Nephron (organoid): ENCODE results near the gene PWWP2B.

Experiments used
- H3K27ac Mint-ChIP-seq, 3 experiments: 2 replicates each; pipeline ENCODE4 v1.8.0; 2020; ENCODE audit warnings: mixed read lengths in 3 of 3, mild to moderate bottlenecking in 2 of 3, moderate library complexity in 1 of 3
- H3K27me3 Mint-ChIP-seq: 2 replicates; pipeline ENCODE4 v1.8.0; 2021; ENCODE audit warnings: low read depth, mild to moderate bottlenecking, moderate library complexity, mixed read lengths
- H3K36me3 Mint-ChIP-seq: 2 replicates; pipeline ENCODE4 v1.8.0; 2020; ENCODE audit warnings: low read depth, mixed read lengths
- H3K4me1 Mint-ChIP-seq: 2 replicates; pipeline ENCODE4 v1.8.0; 2020; ENCODE audit warnings: mixed read lengths
- H3K4me3 Mint-ChIP-seq, 3 experiments: 2 replicates each; pipeline ENCODE4 v1.8.0; 2020; ENCODE audit warnings: mild to moderate bottlenecking in 3 of 3, mixed read lengths in 3 of 3, moderate library complexity in 2 of 3
- H3K9me3 Mint-ChIP-seq: 2 replicates; pipeline ENCODE4 v1.8.0; 2020; ENCODE audit warnings: mixed read lengths
- TF ChIP-seq, protein P1 (sequence below), 3 experiments: fragments of 200-600 bp; sonication (generic); IDR thresholded peaks; one replicate each; pipeline ENCODE4 v1.5.0; 2021; ENCODE audit warnings: antibody characterized with exemption in 3 of 3; ENCODE audit not compliant: unreplicated experiment in 3 of 3

PWWP2B gene

DNA sequence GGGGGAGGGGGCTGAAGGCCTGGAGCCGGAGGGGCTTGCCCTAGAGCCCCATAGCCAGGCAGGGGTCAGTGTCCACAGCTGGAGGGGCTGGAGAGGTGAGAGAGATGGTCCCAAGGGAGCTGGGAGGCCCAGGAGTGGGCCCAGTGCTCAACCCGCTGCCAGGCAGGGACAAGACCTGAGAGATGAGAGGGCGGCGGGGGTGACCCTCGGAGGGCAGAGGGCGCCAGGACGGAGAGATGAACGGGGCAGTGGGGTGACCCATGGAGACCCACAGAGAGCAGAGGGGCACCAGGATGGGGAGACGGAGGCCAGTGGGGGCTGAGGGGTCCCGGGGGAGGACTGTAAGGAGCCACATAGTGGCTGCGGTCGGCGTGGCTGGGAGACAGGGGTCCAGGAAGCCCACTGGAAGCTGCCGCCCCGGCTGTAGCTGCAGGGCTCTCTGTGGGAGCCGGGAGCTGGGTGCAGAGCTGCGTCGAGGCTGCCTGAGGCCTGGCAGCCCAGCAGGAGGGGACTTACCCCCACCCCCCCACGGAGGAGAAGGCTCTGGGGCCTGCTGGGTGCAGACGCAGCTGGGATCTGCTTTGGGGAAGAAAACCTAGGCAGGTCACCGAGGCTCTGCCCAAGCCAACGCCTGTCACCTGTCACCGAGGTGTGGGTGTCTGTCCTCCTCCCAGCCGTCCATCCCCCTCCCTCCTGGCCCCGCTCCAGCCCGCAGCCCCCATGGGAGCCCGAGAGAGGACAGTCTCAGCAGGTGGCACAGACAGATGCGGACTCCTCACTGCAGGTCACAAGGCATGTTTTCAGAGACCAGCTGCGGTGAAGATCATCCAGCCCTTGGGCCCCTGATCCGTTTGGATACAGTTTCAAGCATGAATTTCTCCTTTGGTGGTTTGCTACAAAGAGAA lies 25.1 kb downstream of the PWWP2B start:
- Mint-ChIP-seq H3K27me3 (no peaks in the 10 kb centered on the region), H3K4me3 (peak overlapping the region in 2 of 3 experiments; percentile 8 to 67), H3K36me3 (no peaks in the 10 kb centered on the region), H3K27ac (peak overlapping the region; percentile 86 to 94 (median 93)), H3K9me3 (no peaks in the 10 kb centered on the region), H3K4me1 (peaks cover 50% of the 10 kb centered on the region)
- TF ChIP-seq, protein P1, sequence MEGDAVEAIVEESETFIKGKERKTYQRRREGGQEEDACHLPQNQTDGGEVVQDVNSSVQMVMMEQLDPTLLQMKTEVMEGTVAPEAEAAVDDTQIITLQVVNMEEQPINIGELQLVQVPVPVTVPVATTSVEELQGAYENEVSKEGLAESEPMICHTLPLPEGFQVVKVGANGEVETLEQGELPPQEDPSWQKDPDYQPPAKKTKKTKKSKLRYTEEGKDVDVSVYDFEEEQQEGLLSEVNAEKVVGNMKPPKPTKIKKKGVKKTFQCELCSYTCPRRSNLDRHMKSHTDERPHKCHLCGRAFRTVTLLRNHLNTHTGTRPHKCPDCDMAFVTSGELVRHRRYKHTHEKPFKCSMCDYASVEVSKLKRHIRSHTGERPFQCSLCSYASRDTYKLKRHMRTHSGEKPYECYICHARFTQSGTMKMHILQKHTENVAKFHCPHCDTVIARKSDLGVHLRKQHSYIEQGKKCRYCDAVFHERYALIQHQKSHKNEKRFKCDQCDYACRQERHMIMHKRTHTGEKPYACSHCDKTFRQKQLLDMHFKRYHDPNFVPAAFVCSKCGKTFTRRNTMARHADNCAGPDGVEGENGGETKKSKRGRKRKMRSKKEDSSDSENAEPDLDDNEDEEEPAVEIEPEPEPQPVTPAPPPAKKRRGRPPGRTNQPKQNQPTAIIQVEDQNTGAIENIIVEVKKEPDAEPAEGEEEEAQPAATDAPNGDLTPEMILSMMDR (IDR thresholded peaks at IDR 0.05; ENCODE audit: unreplicated experiment in 3 of 3), result no peak

DNA sequence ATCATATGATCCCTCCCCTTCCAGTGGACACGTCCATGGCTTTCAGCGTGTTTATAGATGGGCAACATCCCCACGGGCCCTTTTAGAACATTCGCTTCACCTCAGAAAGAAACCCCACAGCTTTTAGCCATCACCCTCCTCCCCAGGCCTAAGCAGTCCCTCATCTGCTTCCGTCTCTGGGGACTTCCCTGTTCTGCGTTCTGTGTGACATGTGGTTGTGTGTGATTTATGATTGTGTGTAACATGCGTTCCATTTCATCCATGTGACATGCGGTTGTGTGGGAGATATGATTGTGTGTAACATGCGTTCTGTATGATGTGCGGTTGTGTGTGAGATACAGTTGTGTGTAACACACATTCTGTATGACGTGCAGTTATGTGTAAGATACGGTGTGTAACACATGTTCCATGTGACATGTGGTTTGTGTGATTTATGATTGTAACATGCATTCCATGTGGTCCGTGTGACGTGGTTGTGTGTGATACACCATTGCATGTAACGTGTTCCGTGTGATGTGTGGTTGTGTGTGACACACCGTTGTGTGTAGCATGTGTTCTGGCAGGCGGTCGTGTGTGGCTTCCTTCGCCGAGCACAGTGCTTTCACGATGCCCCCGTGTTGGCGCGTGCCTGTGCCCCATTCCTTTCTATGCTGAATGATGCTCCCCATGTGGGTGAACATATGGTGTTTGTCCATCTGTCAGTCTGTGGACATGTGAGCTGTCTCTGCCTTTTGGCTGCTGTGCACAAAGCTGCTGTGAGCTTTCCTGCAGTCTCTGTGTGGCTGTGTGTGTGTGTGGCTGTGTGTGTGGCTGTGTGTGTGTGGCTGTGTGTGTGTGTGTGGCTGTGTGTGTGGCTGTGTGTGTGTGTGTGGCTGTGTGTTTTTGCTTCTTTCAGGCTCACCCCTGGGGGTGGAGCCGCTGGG lies 26.2 kb downstream of the PWWP2B start:
- H3K4me3 Mint-ChIP-seq, result peak overlapping the region; percentile 3 to 67 (median 14)
- no peaks in the 10 kb centered on the region for H3K9me3 Mint-ChIP-seq
- H3K4me1 Mint-ChIP-seq, result peaks cover 47% of the 10 kb centered on the region
- no peaks in the 10 kb centered on the region for H3K36me3 Mint-ChIP-seq
- H3K27me3 Mint-ChIP-seq, result no peaks in the 10 kb centered on the region
- peak overlapping the region; percentile 86 to 94 (median 93) for H3K27ac Mint-ChIP-seq
- TF ChIP-seq, protein P1 (IDR thresholded peaks at IDR 0.05; ENCODE audit: unreplicated experiment in 3 of 3), result no peak

DNA sequence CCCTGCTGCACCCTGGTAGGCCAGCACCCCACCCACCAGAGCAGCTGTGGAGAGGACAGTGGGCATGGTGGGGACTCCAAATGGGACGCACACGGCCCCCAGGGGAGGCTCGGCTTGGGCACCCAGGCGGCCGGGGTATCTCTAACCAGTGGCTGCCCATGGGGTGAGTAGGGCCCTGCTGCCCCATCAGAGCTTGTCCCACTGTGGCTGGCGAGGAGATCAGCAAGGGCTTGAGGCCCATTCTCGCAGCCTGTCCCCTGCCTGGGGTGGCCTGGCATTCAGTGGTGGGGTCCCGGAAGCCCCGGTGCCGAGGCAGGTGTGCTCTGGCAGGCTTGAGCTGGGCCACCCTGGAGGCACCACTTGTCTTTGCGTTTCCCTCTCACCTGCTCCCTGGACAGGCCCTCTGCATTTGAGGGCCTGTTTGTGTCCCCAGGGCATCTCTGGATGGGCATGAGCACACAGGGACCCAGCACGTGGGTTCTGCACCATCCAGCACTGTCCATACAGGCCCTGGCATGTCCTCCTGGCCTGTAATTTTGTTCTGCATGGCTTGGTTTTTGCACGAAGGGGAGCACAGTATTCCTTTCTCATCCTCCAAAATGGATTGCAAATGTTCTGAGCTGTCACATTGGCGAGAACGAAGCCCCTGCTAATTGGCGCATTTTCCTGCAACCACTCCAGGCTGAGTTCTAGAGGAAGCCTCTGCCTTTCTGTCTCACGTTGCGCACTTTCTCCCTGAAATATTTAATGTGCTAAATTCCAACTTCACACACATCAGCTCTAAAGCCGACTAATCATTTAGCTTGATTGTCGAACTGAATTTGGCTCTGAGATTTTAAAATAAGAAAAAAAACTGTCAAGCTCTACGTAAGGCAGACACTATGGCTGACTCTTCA lies 27.2 kb downstream of the PWWP2B start:
- TF ChIP-seq, protein P1 (IDR thresholded peaks at IDR 0.05; ENCODE audit: unreplicated experiment in 3 of 3), result no peak
- H3K27ac Mint-ChIP-seq, result peak overlapping the region; percentile 40 to 86 (median 53)
- H3K9me3 Mint-ChIP-seq, result no peaks in the 10 kb centered on the region
- no peak overlapping the region for H3K4me3 Mint-ChIP-seq
- no peaks in the 10 kb centered on the region for H3K36me3 Mint-ChIP-seq
- H3K27me3 Mint-ChIP-seq, result no peaks in the 10 kb centered on the region
- peaks cover 38% of the 10 kb centered on the region for H3K4me1 Mint-ChIP-seq

DNA sequence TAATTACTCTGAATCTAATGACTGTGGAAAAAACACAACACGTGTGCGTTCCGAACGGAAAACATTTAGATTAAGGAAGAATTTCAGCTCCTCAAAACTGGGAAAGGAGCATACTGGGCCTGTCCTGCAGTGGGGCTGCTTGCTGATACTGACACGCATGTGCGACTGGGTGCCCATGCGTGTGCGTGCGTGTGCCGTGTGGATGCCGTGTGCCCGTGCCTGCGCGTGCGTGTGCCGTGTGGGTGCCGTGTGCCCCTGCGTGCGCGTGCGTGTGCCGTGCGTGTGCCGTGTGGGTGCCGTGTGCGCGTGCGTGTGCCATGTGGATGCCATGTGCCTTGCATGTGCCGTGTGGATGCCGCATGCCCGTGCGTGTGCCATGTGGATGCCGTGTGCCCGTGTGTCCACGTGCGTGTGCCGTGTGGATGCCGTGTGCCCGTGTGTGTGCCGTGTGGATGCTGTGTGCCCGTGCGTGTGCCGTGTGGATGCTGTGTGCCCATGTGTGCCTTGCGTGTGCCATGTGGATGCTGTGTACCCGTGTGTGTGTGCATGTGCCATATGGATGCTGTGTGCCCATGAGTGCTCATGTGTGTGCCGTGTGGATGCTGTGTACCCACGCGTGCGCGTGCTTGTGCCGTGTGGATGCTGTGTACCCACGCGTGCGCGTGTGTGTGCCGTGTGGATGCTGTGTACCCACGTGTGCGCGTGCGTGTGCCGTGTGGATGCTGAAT lies 28.2 kb downstream of the PWWP2B start:
- H3K27me3 Mint-ChIP-seq, result no peaks in the 10 kb centered on the region
- H3K27ac Mint-ChIP-seq, result peak overlapping the region in 1 of 3 experiments; percentile 53
- TF ChIP-seq, protein P1 (IDR thresholded peaks at IDR 0.05; ENCODE audit: unreplicated experiment in 3 of 3), result no peak
- H3K9me3 Mint-ChIP-seq, result no peaks in the 10 kb centered on the region
- no peaks in the 10 kb centered on the region for H3K36me3 Mint-ChIP-seq
- no peak overlapping the region for H3K4me3 Mint-ChIP-seq
- H3K4me1 Mint-ChIP-seq, result peaks cover 39% of the 10 kb centered on the region

DNA sequence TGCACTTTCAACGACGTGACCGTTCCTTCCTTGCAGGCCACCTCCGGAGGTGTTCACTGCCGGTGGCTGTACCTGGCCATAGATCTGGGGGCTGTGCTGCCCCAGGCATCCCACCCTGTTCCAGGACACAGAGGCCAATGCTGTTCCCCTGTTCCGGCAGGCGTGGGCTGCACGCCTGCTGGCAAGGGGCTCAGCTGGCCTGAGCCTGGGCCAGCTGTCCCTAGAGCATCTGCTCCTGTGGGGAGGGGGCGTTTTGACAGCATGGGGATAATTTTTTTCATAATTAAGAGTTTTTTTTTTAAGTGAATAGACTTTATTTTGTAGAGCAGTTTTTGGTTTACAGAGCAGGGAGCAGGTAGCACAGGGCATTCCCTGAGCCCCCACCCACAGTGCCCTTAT lies 28.8 kb downstream of the PWWP2B start:
- H3K4me1 Mint-ChIP-seq, result peaks cover 38% of the 10 kb centered on the region
- H3K36me3 Mint-ChIP-seq, result no peaks in the 10 kb centered on the region
- H3K27me3 Mint-ChIP-seq, result no peaks in the 10 kb centered on the region
- TF ChIP-seq, protein P1 (IDR thresholded peaks at IDR 0.05; ENCODE audit: unreplicated experiment in 3 of 3), result no peak
- H3K27ac Mint-ChIP-seq, result peak overlapping the region in 1 of 3 experiments; percentile 21
- no peaks in the 10 kb centered on the region for H3K9me3 Mint-ChIP-seq
- no peak overlapping the region for H3K4me3 Mint-ChIP-seq
